ENCODE measurements around the gene STK31.

DNA sequence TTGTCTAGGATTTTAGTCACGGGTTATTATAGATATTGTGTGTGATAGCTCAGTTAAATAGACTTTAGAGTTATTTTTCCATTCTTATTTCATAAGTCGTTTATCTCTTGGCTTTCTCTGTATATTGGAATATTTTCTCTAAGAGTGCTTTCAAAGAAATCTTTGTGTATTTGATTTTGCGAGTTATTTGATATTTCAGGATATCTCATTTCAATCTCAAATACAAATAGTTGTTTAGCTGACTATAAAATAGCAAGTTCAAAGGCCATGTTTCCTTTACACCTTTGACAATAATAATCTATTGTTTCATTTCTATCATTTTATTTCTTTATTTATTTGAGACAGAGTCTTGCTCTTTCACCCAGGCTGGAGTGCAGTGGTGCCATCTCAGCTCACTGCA, 55.9 kb downstream of the STK31 start:
- TF ChIP-seq, protein P1, sequence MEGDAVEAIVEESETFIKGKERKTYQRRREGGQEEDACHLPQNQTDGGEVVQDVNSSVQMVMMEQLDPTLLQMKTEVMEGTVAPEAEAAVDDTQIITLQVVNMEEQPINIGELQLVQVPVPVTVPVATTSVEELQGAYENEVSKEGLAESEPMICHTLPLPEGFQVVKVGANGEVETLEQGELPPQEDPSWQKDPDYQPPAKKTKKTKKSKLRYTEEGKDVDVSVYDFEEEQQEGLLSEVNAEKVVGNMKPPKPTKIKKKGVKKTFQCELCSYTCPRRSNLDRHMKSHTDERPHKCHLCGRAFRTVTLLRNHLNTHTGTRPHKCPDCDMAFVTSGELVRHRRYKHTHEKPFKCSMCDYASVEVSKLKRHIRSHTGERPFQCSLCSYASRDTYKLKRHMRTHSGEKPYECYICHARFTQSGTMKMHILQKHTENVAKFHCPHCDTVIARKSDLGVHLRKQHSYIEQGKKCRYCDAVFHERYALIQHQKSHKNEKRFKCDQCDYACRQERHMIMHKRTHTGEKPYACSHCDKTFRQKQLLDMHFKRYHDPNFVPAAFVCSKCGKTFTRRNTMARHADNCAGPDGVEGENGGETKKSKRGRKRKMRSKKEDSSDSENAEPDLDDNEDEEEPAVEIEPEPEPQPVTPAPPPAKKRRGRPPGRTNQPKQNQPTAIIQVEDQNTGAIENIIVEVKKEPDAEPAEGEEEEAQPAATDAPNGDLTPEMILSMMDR (IDR thresholded peaks at IDR 0.05), result no peak
- no peak for TF ChIP-seq POLR2A (IDR thresholded peaks at IDR 0.05)

Measured in lower leg skin (tissue), 3 donors.